ENCODE measurements around the gene VCX3A.
"Not testable (repeated sequence)": the region's sequence is repeated elsewhere in the genome, so short reads cannot be mapped to it uniquely, and the experiment has no call there.

VCX3A gene

DNA sequence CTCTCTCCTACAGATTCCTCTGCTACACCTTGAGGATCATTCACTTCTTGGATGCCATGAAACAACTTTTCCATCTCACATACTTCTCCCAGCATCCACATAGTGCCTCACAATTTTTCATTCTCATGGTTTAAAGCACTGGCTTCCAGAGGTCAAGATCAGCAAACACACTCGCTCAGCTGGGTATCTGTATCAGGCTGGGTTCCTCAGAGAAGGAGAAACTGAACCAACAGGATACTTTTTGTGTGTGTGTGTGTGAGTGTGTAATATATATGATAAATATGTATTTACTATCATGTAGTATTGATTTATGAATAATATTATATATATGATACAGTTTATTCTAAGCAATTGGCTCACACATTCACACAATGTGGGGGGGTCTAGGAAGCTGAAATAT, at the start of gene VCX3A:
TSS of gene VCX3A (minus strand) at position 101 of the 400 bp plus-strand sequence. CDS start 621 bp downstream, outside the sequence.
- not testable (repeated sequence) for FAIRE-seq

DNA sequence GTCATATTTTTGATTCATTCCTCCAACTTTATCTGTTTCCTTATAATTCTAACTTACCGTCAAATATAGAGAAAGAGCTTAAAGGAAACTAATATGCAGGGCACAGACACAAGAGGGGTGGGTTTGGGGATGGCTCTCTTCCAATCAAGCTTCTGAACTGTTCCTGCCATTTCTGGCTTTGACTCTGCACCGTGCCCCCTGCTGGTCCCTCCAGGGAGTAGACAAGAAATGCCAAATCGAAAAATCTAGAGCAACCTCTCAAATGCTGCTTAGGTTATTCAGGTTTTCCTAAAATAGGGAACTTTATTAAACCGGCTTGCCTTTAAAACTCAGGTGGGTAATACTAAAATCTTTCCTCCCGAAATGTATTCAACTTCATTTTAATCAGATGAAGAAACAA, 39.8 kb upstream of the VCX3A start:
- FAIRE-seq: no peak

GRCh38 chrX:6568031-6568430, 33.1 kb upstream of the VCX3A start:
- FAIRE-seq: no peak

DNA sequence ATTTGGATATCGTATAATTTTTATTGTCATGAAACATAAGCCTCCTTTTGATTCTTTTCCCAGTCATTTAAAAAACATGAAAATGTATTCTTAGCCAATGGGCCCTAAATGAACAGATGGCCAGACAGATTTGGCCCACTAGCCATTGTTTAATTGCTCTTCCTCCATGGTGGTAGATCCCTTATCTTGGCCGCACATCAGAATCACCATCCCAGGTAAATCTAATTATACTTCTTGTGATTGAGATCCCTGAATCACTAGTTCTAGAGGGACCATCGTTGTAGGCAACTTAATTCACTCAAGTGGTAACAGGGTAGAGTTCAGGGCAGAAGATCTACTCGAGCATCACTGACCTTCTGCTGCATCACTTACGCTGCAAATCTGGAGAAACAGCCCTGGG, 24.1 kb upstream of the VCX3A start:
- FAIRE-seq: no peak

GRCh38 chrX:6557690-6558089, 22.8 kb upstream of the VCX3A start:
- no peak for FAIRE-seq

DNA sequence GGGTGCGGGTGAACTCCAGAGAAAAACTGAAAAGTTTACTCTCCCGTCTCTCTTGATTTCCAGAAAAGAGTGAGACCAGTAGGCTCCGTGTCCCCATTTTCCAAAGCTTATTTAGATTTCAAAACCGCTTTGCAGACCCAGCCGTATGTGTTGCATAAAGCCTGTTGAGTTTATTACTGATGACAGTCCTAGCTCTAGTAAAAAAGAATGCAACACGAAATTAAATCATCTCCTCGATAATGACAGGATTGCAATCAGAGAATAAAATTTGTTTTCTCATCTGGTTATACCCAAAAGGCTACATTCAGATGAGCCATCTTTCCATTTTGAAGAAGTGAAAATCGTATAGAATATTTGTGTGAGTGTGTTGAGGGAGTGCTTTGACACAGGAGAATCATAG, 16.1 kb upstream of the VCX3A start:
- no peak for FAIRE-seq

GRCh38 chrX:6545712-6546111, 10.8 kb upstream of the VCX3A start:
- no peak for FAIRE-seq

DNA sequence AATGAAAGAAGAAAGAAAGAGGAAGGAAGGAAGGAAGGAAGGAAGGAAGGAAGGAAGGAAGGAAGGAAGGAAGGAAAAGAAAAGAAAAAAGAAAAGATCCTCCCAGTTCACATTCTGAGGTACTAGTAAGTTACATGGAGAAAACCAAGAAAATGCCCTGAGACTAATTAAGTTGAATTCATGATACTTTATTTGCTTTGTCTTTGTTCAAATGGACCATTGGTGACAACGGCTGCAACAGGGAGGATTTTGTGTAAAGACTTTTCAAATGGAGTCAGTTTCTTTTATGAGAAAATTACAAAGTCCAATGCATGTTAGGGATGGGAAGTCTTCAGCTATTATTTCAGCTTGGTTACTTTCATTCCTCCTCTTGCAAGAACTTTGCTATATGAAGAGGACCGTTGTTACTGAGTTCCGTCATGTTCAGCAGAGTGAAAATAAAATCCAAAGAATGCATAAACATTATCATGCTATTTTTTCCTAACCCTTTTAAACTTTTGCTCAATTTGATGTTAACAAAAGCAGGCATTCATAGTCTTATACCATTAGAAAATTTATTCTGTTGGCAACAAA, 8.3 kb downstream of the VCX3A start:
- FAIRE-seq: no peak

- no peak for FAIRE-seq
Observed at GRCh38 chrX:6517376-6517775, 17.5 kb downstream of the VCX3A start.

DNA sequence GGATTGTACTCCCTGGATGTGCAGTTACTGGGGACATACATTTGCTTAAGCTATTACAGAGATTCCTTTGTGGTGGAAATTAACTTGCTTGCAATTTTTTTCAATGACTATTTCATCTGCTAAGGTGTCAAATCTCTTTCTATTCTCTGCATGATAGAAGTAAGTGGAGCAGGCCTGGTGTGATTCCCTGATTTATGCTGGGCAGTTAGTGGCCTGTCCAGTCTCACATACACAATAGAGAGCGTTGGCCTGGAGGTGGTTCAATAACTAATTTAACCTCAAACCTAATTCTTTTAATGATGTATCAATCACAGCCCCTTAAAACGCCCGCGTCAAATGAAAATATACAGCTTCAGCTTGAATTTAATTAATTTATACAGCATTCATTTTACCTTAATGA, 28.5 kb downstream of the VCX3A start:
- no peak for FAIRE-seq

GRCh38 chrX:6505960-6506359, 29.0 kb downstream of the VCX3A start:
- no peak for FAIRE-seq

DNA sequence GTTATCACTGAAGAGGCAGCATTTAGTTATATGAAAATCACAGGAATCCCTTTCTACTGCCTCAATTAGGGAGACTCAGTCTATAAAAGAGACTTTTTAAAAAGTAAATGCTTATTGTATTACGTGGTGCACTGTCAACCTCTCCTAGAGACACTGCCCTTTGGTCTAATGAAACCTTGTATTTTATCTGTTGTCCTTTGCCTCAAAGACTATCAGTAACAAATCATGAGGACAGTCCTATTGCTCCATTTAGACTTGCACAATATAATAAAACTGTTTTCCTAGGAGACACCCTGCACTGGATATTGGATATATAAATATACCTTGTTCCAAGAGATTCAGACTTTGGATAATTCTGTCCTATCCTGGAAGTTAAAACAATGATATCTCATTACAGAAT, 34.2 kb downstream of the VCX3A start:
- no peak for FAIRE-seq

- FAIRE-seq: no peak
Observed at GRCh38 chrX:6498324-6498723, 36.6 kb downstream of the VCX3A start.

All from G401.6 (cell line).